22Rv1 (cell line): Measurements from ENCODE around the gene TMEM117.

Experiments
- H3K27ac ChIP-seq: fragments of 450-650 bp; 2 replicates; pipeline ENCODE4 v1.5.1; 2017
- ZFX ChIP-seq: fragments of 450-650 bp; IDR thresholded peaks from 2 replicates; pipeline ENCODE4 v1.6.1; 2017; ENCODE audit warnings: antibody characterized with exemption, borderline replicate concordance
- TF ChIP-seq, protein P1 (sequence below): fragments of 450-650 bp; IDR thresholded peaks from 2 replicates; pipeline ENCODE4 v1.5.1; 2017; ENCODE audit warnings: mild to moderate bottlenecking

TMEM117 gene

DNA sequence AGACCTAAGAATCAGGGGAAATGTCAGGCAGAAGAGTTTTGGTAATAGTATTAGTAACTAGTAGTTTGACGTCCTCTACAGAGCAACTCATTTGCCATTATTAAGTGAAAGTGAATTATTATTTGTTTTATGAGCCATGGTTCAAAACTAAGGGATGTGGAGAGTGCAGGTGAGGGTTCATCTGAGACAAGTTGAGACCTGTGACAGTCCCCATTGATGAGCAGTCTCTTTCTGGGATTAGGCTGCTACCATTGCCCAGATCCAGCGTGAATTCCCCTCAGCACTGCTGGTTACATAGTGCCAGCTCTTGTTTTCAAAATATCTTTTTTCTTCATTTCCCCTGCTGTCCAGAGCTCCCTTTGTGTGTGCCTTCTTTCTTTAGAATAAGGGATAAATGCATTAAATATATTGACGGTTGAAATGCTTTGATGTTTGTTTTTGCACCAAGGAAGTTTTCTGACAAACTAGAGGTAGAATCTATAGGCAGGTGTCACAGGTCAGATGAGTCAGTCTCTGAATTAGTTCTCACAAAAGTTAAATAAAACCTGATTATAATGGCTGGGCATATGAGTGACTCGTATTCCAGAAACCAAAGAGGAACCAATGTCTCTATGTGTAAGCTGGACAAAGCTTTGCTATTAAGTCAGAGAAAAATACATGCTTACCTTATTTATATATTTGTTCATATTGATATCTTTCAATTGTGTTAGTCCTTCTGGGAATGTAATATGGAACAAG lies 381.4 kb downstream of the TMEM117 start:
- no peak overlapping the region for H3K27ac ChIP-seq
- no peak for TF ChIP-seq ZFX

DNA sequence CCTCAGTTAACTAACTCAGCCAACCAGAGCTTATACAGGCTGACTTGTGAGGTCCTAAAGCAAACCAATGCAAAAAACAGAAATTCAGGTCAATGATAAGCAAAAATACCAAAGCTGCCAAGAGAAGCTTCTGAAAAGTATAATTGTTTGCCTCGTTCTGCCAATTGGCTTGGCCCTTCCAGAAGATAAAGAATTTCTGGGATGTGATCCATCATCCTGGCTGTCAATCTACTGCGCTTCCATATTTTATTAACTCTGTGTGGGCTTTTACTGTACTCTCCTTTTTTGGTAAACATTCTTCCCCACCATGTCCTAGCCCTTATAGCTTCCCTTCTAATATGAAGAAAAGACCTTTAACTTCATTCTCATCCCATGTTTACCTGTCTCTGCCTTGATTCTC lies 387.9 kb downstream of the TMEM117 start:
- no peak for TF ChIP-seq ZFX
- TF ChIP-seq, protein P1, sequence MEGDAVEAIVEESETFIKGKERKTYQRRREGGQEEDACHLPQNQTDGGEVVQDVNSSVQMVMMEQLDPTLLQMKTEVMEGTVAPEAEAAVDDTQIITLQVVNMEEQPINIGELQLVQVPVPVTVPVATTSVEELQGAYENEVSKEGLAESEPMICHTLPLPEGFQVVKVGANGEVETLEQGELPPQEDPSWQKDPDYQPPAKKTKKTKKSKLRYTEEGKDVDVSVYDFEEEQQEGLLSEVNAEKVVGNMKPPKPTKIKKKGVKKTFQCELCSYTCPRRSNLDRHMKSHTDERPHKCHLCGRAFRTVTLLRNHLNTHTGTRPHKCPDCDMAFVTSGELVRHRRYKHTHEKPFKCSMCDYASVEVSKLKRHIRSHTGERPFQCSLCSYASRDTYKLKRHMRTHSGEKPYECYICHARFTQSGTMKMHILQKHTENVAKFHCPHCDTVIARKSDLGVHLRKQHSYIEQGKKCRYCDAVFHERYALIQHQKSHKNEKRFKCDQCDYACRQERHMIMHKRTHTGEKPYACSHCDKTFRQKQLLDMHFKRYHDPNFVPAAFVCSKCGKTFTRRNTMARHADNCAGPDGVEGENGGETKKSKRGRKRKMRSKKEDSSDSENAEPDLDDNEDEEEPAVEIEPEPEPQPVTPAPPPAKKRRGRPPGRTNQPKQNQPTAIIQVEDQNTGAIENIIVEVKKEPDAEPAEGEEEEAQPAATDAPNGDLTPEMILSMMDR = no peak
- H3K27ac ChIP-seq = no peak overlapping the region

DNA sequence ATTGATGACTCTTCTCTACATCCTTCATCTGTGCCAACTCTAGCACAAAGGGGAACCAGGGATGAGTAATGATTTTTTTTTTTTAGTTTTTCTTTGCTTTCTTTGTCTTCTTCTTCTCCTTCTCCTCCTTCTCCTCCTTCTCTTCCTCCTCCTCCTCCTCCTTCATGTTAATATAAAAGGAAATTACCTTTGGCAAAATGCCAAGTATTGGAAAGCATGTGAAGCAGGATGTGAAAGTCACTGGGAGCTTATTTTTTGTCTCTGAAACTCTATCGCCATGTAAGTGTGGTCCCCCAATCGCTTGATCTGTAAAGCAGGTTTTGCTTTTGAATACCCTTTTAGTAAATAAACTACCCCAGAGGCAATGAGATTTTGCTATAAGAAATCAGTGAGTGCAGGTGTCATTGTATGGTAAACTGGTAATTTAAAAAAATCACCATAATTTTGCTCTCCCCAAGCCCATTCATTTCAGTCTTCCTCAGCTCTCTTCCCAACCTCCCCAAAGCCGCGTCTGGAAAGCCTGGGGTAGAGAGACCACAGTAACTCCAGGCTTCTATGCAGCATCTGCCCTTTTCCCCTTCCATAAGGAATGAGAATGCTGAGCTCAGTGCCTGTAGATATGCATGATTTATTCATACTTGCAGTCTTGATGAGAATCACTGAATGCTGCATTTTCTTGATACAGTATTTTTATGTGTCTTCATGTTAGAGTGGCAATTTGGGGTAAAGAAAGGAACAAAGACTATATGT lies 388.7 kb downstream of the TMEM117 start:
- H3K27ac ChIP-seq = no peak overlapping the region
- TF ChIP-seq, protein P1 = no peak
- no peak for TF ChIP-seq ZFX

DNA sequence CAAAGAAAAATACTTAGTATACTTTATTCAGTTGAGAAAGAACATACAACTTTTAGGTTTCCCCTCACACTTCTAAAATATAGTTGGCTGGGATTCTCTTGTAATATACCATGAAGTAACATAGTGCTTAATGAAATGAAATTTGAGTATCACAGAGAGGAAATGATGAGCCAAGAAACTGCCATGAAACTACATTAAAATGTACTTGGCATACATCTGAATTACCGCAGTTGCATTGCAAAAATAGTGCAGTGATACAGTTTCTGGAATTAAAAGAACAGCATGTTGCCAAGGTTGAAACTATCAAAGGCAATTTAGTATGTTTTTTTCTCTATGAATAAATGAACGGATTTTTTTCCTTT lies 389.2 kb downstream of the TMEM117 start:
- TF ChIP-seq, protein P1 = no peak
- no peak for TF ChIP-seq ZFX
- no peak overlapping the region for H3K27ac ChIP-seq

DNA sequence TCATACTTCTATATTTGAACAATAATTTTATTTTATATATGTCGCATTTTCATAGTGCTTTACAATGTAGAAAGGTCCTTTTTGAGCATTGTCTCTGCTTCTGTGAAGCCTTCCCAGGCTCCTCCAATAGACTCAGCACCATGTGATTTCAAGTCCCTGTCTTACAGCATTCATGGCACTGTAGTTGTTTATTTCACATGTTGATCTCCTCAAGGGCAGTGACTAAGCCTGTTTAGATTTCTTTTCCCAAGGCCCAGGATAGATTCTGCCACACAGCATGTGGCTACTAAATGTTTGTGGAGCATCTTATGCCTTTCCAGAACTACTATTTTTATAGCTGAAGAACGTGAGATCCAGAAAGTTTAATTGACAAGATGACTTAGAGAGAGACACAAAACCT lies 391.7 kb downstream of the TMEM117 start:
- TF ChIP-seq, protein P1 = no peak
- no peak for TF ChIP-seq ZFX
- no peak overlapping the region for H3K27ac ChIP-seq

DNA sequence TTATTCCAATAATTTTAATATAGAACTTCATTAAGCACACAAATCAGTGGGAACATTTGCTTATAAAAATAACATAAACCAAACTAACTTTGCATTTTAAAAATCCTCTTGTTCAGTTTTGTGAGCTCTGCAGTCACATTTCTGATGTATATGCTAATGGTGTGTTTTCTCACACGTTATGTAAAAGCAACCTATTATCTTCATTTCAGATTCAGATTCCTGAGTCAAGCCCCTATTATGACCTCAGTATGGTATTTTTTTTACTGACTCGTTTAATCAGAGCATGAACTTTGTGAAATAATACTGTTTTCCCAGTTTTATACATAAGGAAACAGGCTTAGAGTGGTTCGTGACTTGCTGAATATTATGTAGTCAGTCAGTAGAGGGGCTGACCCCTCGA lies 394.0 kb downstream of the TMEM117 start:
- H3K27ac ChIP-seq = no peak overlapping the region
- TF ChIP-seq ZFX = no peak
- TF ChIP-seq, protein P1 = no peak

DNA sequence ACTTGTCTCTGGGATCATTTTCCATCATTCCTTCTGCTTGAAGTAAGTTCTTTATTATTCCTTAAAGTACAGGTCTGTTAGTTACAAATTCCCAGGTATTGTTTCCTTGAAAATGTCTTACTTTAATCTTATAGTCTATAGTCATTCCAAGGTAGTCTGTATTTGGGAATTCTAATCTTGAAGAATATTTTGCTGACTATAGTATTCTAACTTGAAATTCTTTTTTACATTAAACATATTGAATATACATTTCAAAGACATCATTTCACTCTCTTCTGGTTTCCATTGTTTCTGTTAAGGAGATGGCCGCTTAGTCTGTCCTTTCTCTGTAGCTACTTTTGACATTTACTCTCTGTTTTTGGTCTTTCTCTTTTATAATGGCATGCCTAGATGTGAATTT lies 399.8 kb downstream of the TMEM117 start:
- TF ChIP-seq, protein P1 = no peak
- no peak for TF ChIP-seq ZFX
- no peak overlapping the region for H3K27ac ChIP-seq
